HG02981 (cell line): ENCODE results near the gene PCK1.

Source experiments
- ATAC-seq: cut with Tn5 transposase; IDR thresholded peaks from one replicate; pipeline ENCODE4 v1.9.1; 2021; ENCODE audit warnings: mild to moderate bottlenecking, moderate library complexity; ENCODE audit not compliant: unreplicated experiment

PCK1 gene

DNA sequence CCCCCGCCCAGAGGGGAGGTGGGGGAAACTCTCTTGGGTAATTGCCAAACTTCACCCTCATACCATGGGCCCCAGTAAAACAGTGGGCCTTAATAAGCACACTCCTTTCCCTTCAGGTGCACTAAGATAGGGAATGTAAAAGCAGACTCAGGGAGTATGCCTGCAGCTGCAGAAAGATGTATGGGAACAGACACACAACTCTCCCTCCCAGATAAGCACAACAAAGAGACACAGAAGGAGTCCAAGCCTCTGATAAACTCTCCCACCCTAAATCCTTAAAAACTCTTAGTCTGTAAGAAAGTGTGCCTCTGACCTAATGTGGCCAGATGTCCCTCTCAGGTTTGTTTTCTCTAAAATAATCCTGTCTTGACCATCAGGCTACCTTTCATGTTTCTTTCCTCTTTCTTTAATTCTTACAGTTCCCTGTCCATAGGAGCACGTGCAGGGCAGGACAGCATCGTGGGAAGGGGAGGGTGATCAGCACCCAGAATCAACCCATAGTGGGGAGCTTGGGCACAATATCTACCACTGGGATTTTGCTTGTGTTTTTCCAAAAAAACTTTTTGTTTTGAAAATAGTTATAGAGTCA lies 24.7 kb upstream of the PCK1 start:
- no peak for ATAC-seq

DNA sequence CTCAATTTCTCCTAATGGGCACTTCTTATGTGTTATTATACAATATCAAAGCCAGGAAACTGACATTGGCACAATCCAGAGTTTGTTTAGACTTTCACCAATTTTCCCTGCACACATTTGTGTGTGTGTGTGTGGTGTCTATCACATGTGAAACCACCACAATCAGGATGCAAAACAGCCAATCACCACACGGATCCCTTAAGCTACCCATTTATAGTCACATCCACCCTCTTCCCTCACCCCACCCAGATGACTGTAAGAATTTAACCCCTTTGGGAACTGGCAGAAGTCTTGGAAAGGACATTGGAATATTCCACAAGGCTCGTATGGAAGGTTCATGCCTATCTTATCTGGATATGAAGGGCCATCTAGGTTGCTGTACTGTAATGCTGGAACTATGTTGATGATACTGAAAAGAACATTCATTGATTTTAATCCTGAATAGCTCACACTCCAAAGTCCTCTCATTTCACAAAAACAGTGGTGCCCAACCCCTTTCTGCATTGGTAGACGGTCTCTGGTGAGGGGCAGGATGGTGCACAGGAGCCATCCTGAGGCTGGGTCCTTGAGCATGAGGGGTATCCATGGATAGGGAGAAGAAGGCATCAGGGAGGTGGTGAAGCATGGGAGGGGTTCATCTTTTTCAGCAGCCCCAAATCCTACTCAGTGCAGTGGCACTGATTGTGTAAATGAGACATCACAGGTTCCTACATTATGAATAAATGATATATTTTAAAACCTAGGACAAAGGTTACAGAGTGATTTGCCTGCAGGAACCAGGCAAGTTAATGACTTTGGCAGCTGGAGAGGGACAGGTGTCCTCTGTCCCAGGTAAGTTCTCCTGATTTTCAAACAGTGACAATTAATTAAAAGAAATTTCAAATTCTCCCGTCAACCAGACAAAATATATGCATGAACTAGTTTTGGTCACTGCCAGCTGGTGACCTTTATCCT lies 23.9 kb upstream of the PCK1 start:
- ATAC-seq, result no peak

DNA sequence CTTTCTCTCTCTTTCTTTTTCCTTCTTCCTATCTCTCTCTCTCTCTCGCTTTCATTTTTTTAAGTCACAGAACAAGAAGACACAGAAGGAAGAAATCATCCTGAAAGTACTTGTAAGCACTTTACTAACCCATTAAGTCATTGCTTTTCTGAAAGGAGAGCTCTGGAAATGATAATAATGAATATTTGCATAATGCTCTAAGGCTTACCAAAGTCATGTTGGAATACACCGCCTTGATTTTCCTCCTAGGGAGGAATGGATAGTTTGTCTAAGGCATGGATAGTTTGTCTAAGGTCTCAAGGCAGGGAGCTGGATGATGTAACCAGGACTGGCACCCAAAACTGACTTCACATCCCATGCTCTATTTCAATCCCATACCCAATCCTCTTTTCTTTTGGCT lies 23.1 kb upstream of the PCK1 start:
- ATAC-seq, result no peak

DNA sequence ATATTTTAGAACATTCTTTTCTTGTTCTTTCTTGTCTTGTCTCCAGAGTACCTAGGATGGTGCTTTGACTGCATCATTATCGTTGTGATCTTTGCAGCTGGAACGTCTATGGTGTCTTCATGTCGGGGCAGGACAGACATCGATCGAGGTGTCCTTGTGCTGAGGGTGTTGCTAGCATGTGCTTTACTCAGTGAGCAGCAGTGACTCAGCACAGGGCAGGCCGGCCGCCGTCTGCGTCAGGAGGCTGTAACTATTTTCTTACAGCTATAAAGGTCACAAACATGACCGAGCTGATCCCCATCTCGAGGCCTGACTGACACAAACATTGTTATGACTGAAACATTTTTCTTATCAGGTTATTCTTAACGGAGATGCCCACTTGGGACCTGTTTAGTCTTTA lies 21.0 kb upstream of the PCK1 start:
- no peak for ATAC-seq

DNA sequence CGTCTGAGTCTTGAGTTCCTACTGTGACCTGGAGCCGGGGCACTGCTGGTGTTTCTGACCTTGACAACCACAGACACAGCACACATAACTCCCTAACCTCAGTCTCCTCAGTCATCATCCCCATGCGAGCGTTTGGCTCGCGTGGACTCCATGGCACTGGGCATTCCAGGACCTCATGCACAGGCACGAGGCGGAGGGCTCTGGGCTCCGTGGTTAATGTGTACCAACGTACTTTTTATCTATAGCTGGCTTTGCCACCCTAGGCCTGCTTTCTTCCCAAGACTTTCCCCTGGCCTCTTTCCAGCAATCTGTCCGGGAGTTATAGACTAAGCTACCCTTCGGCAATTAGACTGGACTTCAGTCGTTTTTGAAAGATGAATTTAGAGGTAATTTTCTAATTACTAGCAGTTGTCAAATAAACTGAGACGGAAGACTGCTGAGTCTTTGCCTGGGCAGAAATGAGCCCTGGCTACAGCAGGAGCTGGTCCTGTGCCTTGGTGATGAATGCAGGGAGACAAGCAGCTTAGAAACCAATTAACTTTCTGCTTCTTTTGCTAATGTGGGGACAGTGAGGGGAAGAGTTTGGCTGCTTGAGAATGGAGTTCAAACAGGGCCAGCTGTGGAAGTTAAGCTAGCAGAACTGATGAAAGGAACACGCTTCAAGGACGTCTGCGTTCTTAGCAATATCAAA lies 19.9 kb upstream of the PCK1 start:
- no peak for ATAC-seq

DNA sequence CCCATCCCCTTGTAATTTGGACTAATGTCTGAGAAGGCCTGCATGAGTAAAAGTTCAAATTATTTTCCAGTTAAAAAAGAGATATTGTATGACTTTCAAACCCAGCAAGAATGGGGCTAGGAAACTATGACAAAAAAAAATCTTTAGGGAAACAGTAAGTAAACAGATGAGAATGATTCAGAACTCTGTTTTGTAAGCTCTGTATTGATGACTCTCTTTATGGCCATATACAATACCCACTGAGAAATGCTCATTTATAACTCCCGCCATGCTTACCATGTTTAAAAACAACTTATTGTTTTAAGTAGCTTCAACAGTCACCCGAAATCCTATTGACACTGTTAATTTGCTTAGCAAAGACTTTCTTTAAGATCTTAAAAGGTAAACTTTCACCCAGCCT lies 17.2 kb upstream of the PCK1 start:
- ATAC-seq, result no peak

DNA sequence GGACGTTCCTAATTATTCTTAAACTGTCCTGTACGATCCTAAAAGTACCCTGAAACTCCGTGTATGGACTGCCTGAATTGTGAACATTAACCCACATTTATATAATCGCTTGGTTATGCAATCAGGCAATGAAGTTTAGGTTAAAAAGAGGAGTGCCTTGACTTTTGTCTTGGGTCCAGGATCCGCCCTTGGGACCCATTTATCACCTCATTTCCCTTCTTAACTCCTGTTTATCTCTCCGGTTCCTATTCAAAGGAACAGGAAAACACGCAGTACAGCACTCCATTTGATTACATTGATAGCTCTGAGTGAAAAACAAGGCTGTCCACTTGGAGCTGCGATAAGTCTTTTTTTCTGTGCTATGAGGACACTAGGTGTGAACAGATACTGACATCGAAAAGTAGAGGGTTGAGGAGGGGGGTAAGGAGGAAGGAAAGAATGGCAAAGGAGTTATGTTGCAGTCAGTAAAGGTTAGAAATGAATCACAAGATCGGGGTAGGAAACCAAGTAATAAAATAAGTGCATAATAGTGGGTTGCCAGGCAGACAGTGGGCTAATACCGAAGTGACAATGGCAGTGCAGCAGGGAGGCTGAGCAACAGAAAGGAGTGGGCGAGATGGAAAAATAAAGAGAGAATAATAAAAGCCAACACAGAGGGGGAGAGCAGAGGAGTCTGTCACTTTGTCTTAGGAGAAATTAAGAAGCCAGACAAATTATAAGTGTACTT lies 15.9 kb upstream of the PCK1 start:
- ATAC-seq, result no peak

DNA sequence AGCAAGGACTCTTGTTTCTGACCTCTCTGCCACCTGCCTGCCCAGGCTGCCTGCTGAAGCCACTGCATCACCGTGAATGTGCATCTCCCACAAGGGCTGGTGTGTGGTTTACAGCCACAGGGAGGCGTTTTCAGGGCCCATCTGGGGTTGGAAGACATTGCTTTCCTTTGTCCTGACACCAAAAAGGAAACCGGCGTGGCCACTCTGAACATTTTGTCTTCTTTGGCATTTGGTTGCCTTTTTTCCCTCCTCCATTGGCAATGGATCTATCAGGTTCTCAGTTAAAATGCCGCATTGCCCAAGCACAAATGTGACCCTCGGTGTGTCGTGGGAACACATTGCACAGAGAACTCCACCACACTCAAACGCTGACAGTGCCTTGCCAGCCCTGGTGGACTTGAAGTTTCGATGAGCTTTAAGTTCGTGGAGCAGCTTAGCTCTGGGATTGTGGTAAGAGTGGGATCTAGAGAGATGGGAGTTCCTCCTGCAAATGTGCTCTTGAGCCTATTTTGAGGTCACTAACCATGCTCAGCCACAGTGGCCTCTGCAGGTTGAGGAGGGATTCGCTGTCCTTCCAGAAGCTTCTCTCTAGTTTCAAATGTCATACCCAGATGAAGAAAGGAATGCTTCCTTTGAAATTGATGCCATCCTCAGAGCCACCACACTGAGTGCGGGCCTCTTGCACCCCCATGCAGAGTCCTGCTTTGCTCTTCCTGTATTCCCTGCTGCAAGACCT lies 14.8 kb upstream of the PCK1 start:
- ATAC-seq, result no peak

DNA sequence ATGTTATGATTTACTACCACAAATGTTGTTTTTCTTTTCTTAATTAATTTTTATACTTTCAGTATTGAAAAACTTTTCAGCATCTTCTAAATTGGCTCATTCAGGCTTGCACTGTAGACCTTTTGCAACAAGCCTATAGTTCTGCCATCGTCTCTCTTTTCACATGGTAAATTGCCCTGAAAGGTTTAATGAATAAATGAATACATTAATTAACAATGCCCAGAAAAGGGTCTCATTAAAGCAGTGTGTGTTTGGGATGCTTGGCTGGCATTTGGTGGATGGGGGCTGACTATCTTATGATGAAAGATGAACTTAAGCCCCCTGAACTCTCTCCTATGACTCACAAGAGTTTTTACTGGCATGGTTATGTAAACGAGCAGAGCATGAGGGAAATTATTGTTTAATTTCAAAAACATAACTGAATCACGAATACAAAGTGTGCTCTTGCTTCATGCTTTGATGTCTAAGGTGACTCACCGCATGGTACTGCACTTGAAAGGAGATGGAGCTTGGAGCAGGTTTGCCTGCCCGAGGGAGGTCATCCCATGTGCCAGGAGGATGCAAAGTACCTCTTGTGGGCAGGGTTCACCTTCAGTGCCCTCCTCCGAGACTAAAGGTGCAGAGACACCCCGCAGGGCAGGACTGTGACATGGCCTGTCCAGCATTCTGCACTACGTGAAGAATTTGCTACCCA lies 13.8 kb upstream of the PCK1 start:
- ATAC-seq, result no peak

DNA sequence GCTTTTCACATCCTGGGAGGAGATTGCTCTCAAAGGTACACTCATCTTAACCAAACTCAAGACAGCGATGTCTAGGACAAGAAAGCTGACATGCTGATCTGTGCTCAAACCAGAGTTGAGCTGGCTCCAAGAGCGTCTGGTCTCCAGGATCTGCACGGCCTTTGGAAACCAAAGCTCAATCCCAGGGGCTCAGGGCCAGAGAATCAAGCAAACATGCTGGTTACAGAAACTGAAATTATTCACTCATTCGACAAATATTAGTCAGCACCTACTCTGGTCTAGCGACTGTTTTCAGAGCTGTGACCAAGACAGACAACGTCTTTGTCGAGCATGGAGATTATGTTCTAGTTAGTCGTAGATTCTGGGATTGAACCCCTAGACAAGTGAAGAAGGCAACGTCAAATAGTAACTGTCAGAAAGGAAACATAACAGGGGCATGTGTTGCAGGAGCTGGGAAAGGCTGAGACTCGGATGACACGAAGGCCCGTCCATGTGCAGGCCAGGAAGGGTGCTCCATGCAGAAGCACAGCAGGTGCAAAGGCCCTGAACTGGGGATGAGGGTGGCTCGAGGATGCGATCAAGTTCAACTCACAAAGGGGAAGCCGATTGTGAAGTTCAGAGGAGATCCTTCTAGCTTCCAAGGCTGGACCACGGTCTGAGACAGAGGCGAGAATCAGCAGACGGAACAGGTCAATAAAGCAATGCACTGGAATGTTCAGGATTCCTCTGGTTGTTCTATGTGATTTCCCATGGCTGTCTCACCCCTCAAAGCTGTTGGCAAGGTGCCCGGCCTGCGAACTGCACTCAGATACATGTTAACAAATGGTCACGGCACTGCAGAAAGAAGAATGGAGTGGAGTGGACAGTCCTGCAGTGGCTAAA lies 12.5 kb upstream of the PCK1 start:
- no peak for ATAC-seq

DNA sequence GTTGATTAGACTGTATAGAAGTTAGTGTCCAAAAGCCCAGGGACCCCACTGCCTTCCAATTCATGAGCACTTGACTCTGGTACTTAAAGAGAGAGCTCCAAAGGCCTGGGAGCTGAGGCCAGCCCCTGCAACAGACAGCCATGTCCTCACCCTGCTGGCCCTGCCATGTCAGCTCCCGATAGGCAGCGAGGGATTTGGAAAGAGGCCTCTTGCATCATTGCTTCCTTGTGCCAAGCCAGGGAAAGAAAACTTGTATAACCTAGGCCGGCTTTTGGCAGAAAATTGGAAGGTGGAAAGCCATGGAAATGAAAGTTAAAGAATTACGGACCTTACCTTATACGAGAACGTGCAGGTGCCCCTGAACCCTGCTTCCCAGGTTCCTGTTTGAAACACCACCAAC lies 8.4 kb upstream of the PCK1 start:
- ATAC-seq, result no peak

DNA sequence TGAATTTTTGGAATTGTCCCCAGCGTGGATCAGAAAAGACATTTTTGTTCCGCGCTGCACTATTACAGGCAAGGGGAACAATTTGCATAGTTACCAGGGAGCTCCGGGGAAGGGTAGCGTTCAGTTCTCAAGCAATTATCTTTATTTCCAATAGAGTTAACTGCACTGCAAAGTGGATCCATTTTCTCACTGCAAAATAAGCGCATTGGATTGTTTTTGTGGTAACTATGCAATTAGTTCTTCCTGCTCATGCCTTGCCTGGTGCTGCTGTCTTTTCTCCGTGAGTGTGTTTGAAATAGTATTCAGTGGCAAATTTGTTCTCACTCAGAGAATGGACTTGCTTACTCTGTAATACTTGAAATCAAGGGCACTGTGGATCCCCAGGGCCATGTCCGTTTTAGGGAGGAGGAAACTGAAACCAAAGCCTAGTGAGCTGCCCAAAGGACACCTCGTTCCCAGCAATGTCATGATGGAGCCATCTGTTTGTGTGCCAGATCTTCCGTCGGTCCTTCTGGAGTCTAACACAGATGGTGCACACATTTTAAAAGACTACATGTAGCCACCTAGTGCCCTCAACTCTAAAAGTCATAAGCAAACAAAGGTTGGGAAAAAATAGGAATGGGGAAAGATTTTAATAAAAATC lies 7.4 kb upstream of the PCK1 start:
- no peak for ATAC-seq

DNA sequence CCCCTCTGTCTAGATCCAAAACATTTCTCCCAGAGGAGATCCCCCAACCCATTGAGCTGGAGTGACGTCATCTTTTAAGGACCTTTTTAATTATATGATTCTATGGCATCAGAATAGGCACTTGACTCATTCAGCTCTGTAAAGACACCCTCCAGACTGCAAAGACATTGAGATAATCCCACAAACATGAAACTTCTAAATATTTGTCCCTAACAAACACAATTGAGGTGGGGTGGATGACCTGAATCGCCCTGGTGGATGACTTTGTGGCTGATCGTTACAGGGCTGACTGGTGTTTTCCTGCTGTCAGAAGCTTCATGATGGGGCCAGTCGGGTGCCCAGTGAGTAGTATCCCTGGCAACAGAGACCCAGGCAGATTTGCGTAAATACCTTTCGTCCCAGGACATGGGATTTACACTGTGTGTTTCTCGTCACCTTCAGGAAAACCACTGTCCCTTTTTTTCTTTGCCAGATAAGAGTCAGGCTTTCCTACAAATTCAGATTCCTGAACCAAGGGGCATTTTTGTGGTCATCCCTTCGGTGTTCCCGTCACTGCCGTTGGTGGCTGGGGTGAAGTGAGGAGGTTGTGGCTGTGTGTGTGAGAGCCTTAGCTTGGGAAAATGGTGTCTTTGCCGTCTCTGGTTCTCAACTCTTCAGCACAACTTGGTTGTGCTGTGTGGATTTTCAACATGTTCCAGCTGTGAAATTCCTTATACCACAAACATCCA lies 5.3 kb upstream of the PCK1 start:
- no peak for ATAC-seq

DNA sequence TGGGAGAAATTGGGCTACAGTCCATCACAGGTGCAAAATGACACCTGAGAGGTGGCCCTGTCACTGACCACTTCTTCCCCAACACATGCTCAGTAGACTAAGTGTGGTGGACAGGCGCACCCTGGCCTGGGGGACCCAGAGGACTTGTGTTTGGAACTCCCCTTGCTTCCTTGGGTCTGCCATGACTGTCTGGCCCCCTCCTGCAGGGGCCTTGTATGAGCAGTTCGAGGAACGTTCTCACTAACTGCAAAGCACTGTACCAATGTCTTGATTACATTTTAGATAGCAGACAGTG lies 4.0 kb upstream of the PCK1 start:
- no peak for ATAC-seq

DNA sequence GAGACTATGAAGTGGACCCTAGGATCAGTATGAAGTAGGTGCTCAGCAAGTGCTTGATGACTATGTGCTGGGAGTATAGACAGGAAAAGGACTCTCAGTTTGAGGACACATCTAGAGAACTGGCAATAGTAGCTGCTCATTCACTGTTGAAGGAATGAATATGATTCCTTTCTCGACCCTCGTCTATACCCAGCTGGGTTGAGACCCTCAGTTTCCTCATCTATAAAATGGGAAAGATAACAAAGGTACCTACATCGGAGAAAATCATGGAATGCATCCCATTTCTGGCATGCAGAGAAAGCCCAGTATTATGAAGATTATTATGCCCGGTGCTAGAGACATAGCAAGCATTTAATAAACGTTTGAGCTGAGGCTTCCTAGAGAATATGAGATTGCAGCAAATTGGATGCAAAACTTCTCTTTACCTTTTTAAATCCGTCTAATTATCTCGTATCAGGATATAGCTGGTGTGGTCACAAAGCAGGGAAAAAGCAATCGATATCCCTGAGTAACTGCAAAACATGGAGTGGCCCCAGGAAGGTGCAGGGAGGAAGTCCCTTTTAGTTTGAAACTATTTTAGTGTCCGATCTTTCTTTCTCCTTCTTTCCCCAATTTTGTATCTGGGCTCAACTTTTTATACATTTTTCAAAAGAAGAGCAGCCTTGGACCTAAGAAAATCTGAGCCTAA lies 2.8 kb upstream of the PCK1 start:
- no peak for ATAC-seq

DNA sequence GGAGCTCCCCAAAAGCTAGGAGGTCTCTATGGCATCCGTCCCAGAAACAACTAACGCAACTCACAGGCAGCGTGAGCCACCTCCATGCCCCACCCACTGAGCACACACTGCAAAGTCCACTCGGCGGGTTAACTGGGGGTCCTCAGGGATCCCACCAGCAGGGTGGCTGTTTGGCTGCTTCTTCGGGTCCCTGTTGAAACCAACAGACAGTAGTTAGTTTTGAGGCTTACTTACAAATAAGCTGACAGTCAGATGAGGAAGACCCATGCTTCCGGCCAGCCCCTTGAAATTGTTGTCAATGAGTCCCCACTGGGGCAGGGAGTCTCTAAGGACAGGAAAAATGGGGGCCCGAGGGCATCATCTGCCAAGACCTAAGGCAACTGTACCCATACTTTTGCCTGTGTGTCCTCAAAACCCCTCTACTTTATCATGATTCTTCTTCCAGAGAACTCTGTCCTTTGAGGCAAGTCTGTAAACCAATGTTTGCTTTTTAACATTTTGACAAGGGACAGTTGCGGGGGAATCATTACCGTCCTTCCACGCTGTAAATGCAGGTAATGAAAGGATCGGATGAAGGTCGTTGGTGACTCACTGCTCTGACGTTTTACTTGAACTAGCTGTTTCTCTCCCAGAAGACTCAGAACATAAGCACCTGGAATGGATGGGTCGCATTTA lies 2.2 kb upstream of the PCK1 start:
- no peak for ATAC-seq

DNA sequence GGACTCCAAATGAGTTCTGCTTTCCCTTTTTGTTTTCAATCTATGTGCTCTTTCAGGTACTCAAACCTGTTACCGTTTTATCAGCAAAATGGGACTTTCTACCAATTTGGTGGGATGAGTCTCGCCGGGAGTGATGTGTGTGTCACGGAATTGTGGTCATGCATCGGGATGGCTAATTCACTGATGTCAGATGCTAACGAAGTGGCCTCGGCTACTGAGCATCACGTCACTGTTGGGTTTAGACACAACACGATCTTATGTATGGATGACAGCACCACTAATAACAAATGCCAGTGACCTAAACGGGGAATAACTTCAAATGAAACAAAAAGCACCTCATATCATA lies 1.6 kb upstream of the PCK1 start:
- ATAC-seq, result no peak
